NCI-H774 (cell line): ENCODE data around the gene PRMT7.

Experiments used
- DNase-seq: peaks from one replicate; lab custom pipeline; 2025; lab: John Stamatoyannopoulos, UW

The PRMT7 gene

GRCh38 chr16:68306633-68307032, 4.2 kb upstream of the PRMT7 start:
- DNase-seq, result no peak

GRCh38 chr16:68309799-68310198, 1.0 kb upstream of the PRMT7 start:
- no peak for DNase-seq

GRCh38 chr16:68310437-68310773, 414 bp upstream of the PRMT7 start:
- DNase-seq, result no peak

- no peak for DNase-seq
These were observed 2.3 kb downstream of the PRMT7 start for GRCh38 chr16:68313116-68313515.

GRCh38 chr16:68319185-68319908, 8.5 kb downstream of the PRMT7 start:
- DNase-seq, result no peak

GRCh38 chr16:68324336-68324735, 13.5 kb downstream of the PRMT7 start:
- no peak for DNase-seq

- no peak for DNase-seq
These were observed 14.1 kb downstream of the PRMT7 start for GRCh38 chr16:68324780-68325357.

GRCh38 chr16:68328151-68328859, 17.5 kb downstream of the PRMT7 start:
- DNase-seq, result peak; percentile 49

- no peak for DNase-seq
These were observed 18.1 kb downstream of the PRMT7 start for GRCh38 chr16:68328860-68329390.

GRCh38 chr16:68331879-68332410, 21.1 kb downstream of the PRMT7 start:
- no peak for DNase-seq

- no peak for DNase-seq
These were observed 21.7 kb downstream of the PRMT7 start for GRCh38 chr16:68332411-68333121.

GRCh38 chr16:68335175-68335574, 24.4 kb downstream of the PRMT7 start:
- DNase-seq, result no peak

- DNase-seq, result no peak
These were observed 27.7 kb downstream of the PRMT7 start for GRCh38 chr16:68338326-68339119.

GRCh38 chr16:68339214-68339613, 28.4 kb downstream of the PRMT7 start:
- no peak for DNase-seq

GRCh38 chr16:68342620-68343019, 31.8 kb downstream of the PRMT7 start:
- DNase-seq, result no peak

- no peak for DNase-seq
These were observed 32.3 kb downstream of the PRMT7 start for GRCh38 chr16:68343137-68343536.

- DNase-seq, result no peak
These were observed 33.4 kb downstream of the PRMT7 start for GRCh38 chr16:68344252-68344651.

- no peak for DNase-seq
These were observed 34.6 kb downstream of the PRMT7 start for GRCh38 chr16:68345351-68345810.

- no peak for DNase-seq
These were observed 35.3 kb downstream of the PRMT7 start for GRCh38 chr16:68345958-68346635.

- no peak for DNase-seq
These were observed 36.2 kb downstream of the PRMT7 start for GRCh38 chr16:68346892-68347480.
